OCI-LY1 (cell line): ENCODE results near the gene BRCA1.
"Not testable (repeated sequence)": the region's sequence is repeated elsewhere in the genome, so short reads cannot be mapped to it uniquely, and the experiment has no call there.

Experiments used
- H2AFZ ChIP-seq: fragments of 200-600 bp; sonication (generic), shearing (Covaris generic); 2 replicates; pipeline ENCODE4 v1.6.0; 2014; ENCODE audit warnings: antibody characterized with exemption, mild to moderate bottlenecking, low read length
- H3F3A ChIP-seq: fragments of 200-600 bp; sonication (generic), shearing (Covaris generic); 2 replicates; pipeline ENCODE4 v1.6.0; 2014; ENCODE audit warnings: mild to moderate bottlenecking, antibody characterized with exemption, low read length, moderate library complexity; ENCODE audit not compliant: insufficient read depth
- H3K27ac ChIP-seq: fragments of 200-600 bp; sonication (generic); 2 replicates; pipeline ENCODE4 v1.5.1; 2014; ENCODE audit warnings: low read length, mixed run types, mild to moderate bottlenecking, low read depth; ENCODE audit not compliant: poor library complexity, severe bottlenecking
- H3K27me3 ChIP-seq: fragments of 200-600 bp; sonication (generic); 2 replicates; pipeline ENCODE4 v1.6.0; 2014; ENCODE audit warnings: antibody characterized with exemption, mild to moderate bottlenecking, low read length, moderate library complexity; ENCODE audit not compliant: insufficient read depth
- H3K36me3 ChIP-seq: fragments of 200-600 bp; sonication (generic); 2 replicates; pipeline ENCODE4 v1.6.1; 2014; ENCODE audit warnings: mild to moderate bottlenecking, antibody characterized with exemption, low read length, moderate library complexity, mixed read lengths; ENCODE audit not compliant: insufficient read depth
- H3K4me1 ChIP-seq: fragments of 200-600 bp; sonication (generic); 2 replicates; pipeline ENCODE4 v1.5.1; 2014; ENCODE audit warnings: mild to moderate bottlenecking, low read length, moderate library complexity; ENCODE audit not compliant: insufficient read depth, severe bottlenecking
- H3K4me2 ChIP-seq: fragments of 200-600 bp; sonication (generic), shearing (Covaris generic); 2 replicates; pipeline ENCODE4 v1.6.1; 2014; ENCODE audit warnings: low read length
- H3K4me3 ChIP-seq: fragments of 200-600 bp; sonication (generic); 2 replicates; pipeline ENCODE4 v1.5.1; 2014; ENCODE audit warnings: low read length, low read depth, mild to moderate bottlenecking, mixed read lengths; ENCODE audit not compliant: poor library complexity, severe bottlenecking
- H3K79me2 ChIP-seq: fragments of 200-600 bp; shearing (Covaris generic); 2 replicates; pipeline ENCODE4 v1.6.1; 2016; ENCODE audit warnings: mixed run types, low read length, mixed read lengths; ENCODE audit not compliant: insufficient read depth
- H3K9ac ChIP-seq: fragments of 200-600 bp; sonication (generic), shearing (Covaris generic); 2 replicates; pipeline ENCODE4 v1.6.1; 2014; ENCODE audit warnings: mild to moderate bottlenecking, low read length, mixed read lengths
- H3K9me2 ChIP-seq: fragments of 200-600 bp; sonication (generic), shearing (Covaris generic); 2 replicates; pipeline ENCODE4 v1.6.1; 2014; ENCODE audit warnings: low read depth, mild to moderate bottlenecking, low read length, mixed read lengths
- H3K9me3 ChIP-seq: fragments of 200-600 bp; shearing (Covaris generic); 2 replicates; pipeline ENCODE4 v1.6.1; 2014; ENCODE audit warnings: low read length, mixed read lengths
- H4K20me1 ChIP-seq: fragments of 200-600 bp; sonication (generic), shearing (Covaris generic); 2 replicates; pipeline ENCODE4 v1.6.0; 2016; ENCODE audit warnings: mild to moderate bottlenecking, low read length; ENCODE audit not compliant: insufficient read depth
- CTCF ChIP-seq: fragments of 200-600 bp; sonication (generic), shearing (Covaris generic); IDR thresholded peaks from 2 replicates; pipeline ENCODE4 v1.5.1; 2017; ENCODE audit warnings: mild to moderate bottlenecking, antibody characterized with exemption, low read length, moderate library complexity, mixed read lengths
- EZH2 ChIP-seq: fragments of 200-600 bp; sonication (generic), shearing (Covaris generic); IDR thresholded peaks from 2 replicates; pipeline ENCODE4 v1.8.0; 2017; ENCODE audit warnings: borderline replicate concordance, mixed run types, mild to moderate bottlenecking, antibody characterized with exemption, low read length, moderate library complexity, mixed read lengths

Gene BRCA1

DNA sequence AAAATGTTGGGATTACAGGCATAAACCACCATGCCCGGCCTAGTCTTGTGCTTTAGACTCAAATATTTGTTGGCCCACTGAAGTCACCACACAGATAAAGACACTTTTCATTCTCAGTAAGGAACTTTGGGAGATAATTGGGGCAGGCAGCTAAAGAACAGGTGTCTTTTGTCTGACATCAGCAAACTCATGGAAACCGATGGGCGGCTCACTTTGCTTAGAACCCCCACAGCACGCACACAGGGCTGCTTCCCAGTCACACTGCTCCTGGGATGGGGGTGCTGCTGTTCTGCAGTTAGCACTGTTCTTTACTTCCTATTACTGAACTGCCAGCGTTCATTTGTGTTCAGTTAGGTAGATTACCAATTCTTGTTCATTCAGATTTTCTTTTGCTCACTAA, 18.0 kb upstream of the BRCA1 start:
- Histone ChIP-seq H3K4me3 (no peak overlapping the region), H3K79me2 (no peaks in the 10 kb centered on the region), H3K4me2 (no peak overlapping the region), H3K4me1 (peaks cover 8% of the 10 kb centered on the region), H3K36me3 (peaks cover 3% of the 10 kb centered on the region; the same call in 1 of the 2 replicates), H3K9ac (no peak overlapping the region), H3K27me3 (no peaks in the 10 kb centered on the region), H3F3A (no peaks in the 10 kb centered on the region), H3K9me2 (no peaks in the 10 kb centered on the region), H3K9me3 (no peaks in the 10 kb centered on the region), H2AFZ (no peak overlapping the region), H4K20me1 (no peaks in the 10 kb centered on the region), H3K27ac (no peak overlapping the region)
- no peak for TF ChIP-seq EZH2
- no peak for TF ChIP-seq CTCF

DNA sequence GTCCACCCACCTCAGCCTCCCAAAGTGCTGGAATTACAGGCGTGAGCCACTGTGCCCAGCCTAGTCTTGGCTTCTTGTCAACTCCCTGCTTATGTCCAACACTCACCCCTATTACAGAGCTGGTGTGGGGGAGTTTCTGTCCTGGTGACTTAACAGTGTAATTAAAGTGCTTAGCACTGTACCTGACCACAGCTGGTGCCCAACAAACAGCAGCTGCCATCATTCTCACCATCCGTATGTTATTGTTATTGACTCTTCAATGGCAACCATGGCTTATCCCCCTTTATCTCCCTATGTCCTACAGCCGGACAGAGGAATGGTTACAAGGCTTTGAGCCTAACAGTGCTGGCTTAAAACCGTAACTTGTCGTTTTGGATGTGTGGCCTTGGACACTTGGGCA, 17.0 kb upstream of the BRCA1 start:
- H2AFZ ChIP-seq, result no peak overlapping the region
- no peak overlapping the region for H3K4me2 ChIP-seq
- H3K79me2 ChIP-seq, result no peaks in the 10 kb centered on the region
- H3K4me3 ChIP-seq, result no peak overlapping the region
- H3K27me3 ChIP-seq, result no peaks in the 10 kb centered on the region
- no peak overlapping the region for H3K27ac ChIP-seq
- peaks cover 3% of the 10 kb centered on the region; the same call in 1 of the 2 replicates for H3K36me3 ChIP-seq
- H3K9ac ChIP-seq, result no peak overlapping the region
- TF ChIP-seq EZH2 (no peak), CTCF (no peak)
- H3K9me3 ChIP-seq, result no peaks in the 10 kb centered on the region
- H3K4me1 ChIP-seq, result peaks cover 8% of the 10 kb centered on the region
- H3F3A ChIP-seq, result no peaks in the 10 kb centered on the region
- H4K20me1 ChIP-seq, result no peaks in the 10 kb centered on the region
- no peaks in the 10 kb centered on the region for H3K9me2 ChIP-seq

DNA sequence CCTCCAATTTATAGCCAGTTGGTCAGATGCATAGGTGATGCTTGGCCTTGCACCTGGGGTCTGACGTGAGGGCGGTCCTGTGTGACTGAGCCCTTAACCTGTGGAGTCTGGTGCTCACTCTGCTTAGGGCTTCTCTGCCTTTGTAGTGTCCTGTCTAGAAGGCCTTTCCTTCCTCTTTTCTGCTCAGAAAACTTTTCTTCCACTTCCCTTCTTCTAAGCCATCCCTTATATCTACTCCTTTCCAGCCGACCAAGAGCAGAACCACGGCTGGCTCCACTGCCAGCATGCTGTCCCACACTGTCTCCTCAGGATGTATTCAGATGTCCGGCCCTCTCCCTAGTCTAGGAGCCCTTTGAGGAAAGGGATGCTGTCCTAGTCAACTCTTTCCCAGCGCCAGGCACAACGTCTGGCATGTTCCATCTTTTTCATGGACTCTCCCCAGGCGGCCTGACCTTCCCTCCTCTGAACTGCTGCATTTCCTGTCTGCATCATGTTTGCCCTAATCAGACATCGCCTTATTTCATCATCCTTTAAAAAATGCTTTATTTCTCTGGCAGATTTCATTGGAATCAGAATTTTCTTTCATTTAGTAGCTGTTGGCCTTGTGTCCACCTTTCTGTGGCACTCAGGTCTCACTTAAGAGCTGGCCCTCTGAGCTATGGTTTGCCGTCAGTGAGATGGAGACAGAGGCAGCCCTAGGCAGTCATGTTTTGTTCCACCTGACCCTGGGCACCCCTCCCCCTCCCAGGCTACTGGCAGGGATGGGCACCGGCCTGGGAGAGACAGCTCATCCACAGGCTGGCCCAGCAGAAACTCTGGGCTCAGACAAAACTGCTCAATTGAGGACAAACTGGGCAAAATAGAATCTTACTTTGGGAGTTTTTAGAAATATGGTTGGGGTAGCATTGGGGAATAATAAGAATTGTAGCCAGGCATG, 15.5 kb upstream of the BRCA1 start:
- Histone ChIP-seq H3K27me3 (no peaks in the 10 kb centered on the region), H3K27ac (no peak overlapping the region), H3F3A (no peaks in the 10 kb centered on the region), H3K36me3 (peaks cover 6% of the 10 kb centered on the region), H3K4me1 (peaks cover 14% of the 10 kb centered on the region), H3K9me3 (0 out of 2 replicates have a peak, but pooled peaks cover under 1% of the 10 kb centered on the region), H3K79me2 (no peaks in the 10 kb centered on the region), H3K4me2 (no peak overlapping the region), H4K20me1 (no peaks in the 10 kb centered on the region), H3K9me2 (no peaks in the 10 kb centered on the region), H2AFZ (no peak overlapping the region), H3K4me3 (no peak overlapping the region), H3K9ac (no peak overlapping the region)
- TF ChIP-seq CTCF (no peak), EZH2 (no peak)

GRCh38 chr17:43138531-43138930, 13.4 kb upstream of the BRCA1 start:
- not testable (repeated sequence) for H3K27me3 ChIP-seq, H3K9ac ChIP-seq, H3F3A ChIP-seq, H3K27ac ChIP-seq, H2AFZ ChIP-seq, H3K79me2 ChIP-seq, H3K9me3 ChIP-seq, H3K4me2 ChIP-seq, H3K9me2 ChIP-seq, H4K20me1 ChIP-seq, H3K4me3 ChIP-seq
- Histone ChIP-seq H3K36me3 (peaks cover 27% of the 10 kb centered on the region), H3K4me1 (peaks cover 15% of the 10 kb centered on the region)

GRCh38 chr17:43136574-43136973, 11.4 kb upstream of the BRCA1 start:
- not testable (repeated sequence) for H2AFZ ChIP-seq, H3F3A ChIP-seq, H3K9ac ChIP-seq, H3K9me2 ChIP-seq, H3K79me2 ChIP-seq, H3K4me3 ChIP-seq, H4K20me1 ChIP-seq, H3K4me2 ChIP-seq, H3K9me3 ChIP-seq, H3K27me3 ChIP-seq
- Histone ChIP-seq H3K36me3 (peaks cover 32% of the 10 kb centered on the region), H3K4me1 (peaks cover 15% of the 10 kb centered on the region), H3K27ac (peak overlapping the region; percentile 74)
